Naive thymus-derived CD4-positive, alpha-beta T cell (primary cell): Measurements from ENCODE around the gene UBE2D2. TPM values are rescaled to one million over a fixed set of nuclear protein-coding genes. Genes with fewer than 3 reads are reported as not detected.
"Not testable (repeated sequence)": the region's sequence is repeated elsewhere in the genome, so short reads cannot be mapped to it uniquely, and the experiment has no call there.

Source experiments
- ATAC-seq: fragments of 150-1000 bp; cut with Tn5 transposase; 2 replicates; pipeline ENCODE4 v1.10.0; 2021; ENCODE audit warnings: mild to moderate bottlenecking, moderate library complexity
- CTCF ChIA-PET: fragments of 350-600 bp; sonication (Branson Sonifier 250); formaldehyde crosslinking; loops from one replicate; lab custom pipeline; 2021; ENCODE audit warnings: antibody characterized with exemption; lab: Charles Lee
- POLR2A ChIA-PET: fragments of 350-600 bp; sonication (Branson Sonifier 250); formaldehyde crosslinking; loops from one replicate; lab custom pipeline; 2021; ENCODE audit warnings: antibody characterized with exemption, inconsistent platforms; lab: Charles Lee
- DNase-seq, 9 donors: peaks; one replicate each; pipeline versions ENCODE4 v3.0.0 to v3.0.0-alpha.2; 2020 to 2022; ENCODE audit warnings: mixed read lengths in 1 of 9
- H3K27ac ChIP-seq: one replicate; pipeline ENCODE4 v1.7.0; 2013; ENCODE audit warnings: mild to moderate bottlenecking, low read depth, low read length, moderate library complexity
- H3K27me3 ChIP-seq, 2 donors: one replicate each; pipeline ENCODE4 v1.7.0; 2013; ENCODE audit warnings: low read length in 2 of 2, mild to moderate bottlenecking in 2 of 2, moderate library complexity in 2 of 2; ENCODE audit not compliant: control insufficient read depth in 2 of 2, insufficient read depth in 2 of 2
- H3K36me3 ChIP-seq, 3 experiments: 1 replicate in 2 of 3; 2 replicates in 1 of 3; pipeline ENCODE4 v1.7.0; 2013; ENCODE audit warnings: low read length in 3 of 3, mild to moderate bottlenecking in 3 of 3, moderate library complexity in 1 of 3; ENCODE audit not compliant: insufficient read depth in 3 of 3, control insufficient read depth in 2 of 3
- H3K4me1 ChIP-seq, 2 donors: one replicate each; pipeline ENCODE4 v1.7.0; 2013; ENCODE audit warnings: low read length in 2 of 2, mild to moderate bottlenecking in 2 of 2, moderate library complexity in 1 of 2; ENCODE audit not compliant: control insufficient read depth in 2 of 2, insufficient read depth in 2 of 2
- H3K4me3 ChIP-seq: 2 replicates; pipeline ENCODE4 v1.7.0; 2013; ENCODE audit warnings: mild to moderate bottlenecking, low read length
- H3K9me3 ChIP-seq, 3 experiments: 1 replicate in 2 of 3; 2 replicates in 1 of 3; pipeline ENCODE4 v1.7.0; 2013; ENCODE audit warnings: low read length in 3 of 3; ENCODE audit not compliant: control insufficient read depth in 2 of 3
- H3K27ac Mint-ChIP-seq, 9 donors: one replicate each; pipeline ENCODE4 v1.8.0; 2020 to 2022; ENCODE audit warnings: mixed read lengths in 9 of 9, mild to moderate bottlenecking in 8 of 9, moderate library complexity in 5 of 9, inconsistent platforms in 2 of 9
- H3K27me3 Mint-ChIP-seq, 5 donors: one replicate each; pipeline ENCODE4 v1.8.0; 2021 to 2022; ENCODE audit warnings: mixed read lengths in 5 of 5, mild to moderate bottlenecking in 1 of 5
- H3K36me3 Mint-ChIP-seq, 5 donors: one replicate each; pipeline ENCODE4 v1.8.0; 2020 to 2022; ENCODE audit warnings: mixed read lengths in 5 of 5, mild to moderate bottlenecking in 3 of 5, inconsistent platforms in 1 of 5
- H3K4me1 Mint-ChIP-seq, 7 donors: one replicate each; pipeline ENCODE4 v1.8.0; 2020 to 2022; ENCODE audit warnings: mixed read lengths in 7 of 7, mild to moderate bottlenecking in 3 of 7, inconsistent platforms in 1 of 7
- H3K4me3 Mint-ChIP-seq, 10 donors: one replicate each; pipeline ENCODE4 v1.8.0; 2020 to 2022; ENCODE audit warnings: mild to moderate bottlenecking in 10 of 10, mixed read lengths in 10 of 10, moderate library complexity in 6 of 10, inconsistent platforms in 2 of 10
- H3K9me3 Mint-ChIP-seq, 11 donors: one replicate each; pipeline ENCODE4 v1.8.0; 2020 to 2022; ENCODE audit warnings: mixed read lengths in 11 of 11, mild to moderate bottlenecking in 4 of 11, inconsistent platforms in 1 of 11, moderate library complexity in 1 of 11
- intact Hi-C, 2 donors: fragments of 100-400 bp; cut with micrococcal nuclease; formaldehyde crosslinking; loops; one replicate each; pipeline ENCODE4 v1.15.1; 2023
- polyA plus RNA-seq, 2 donors: library from polyadenylated mRNA; unstranded; fragments of 300-500 nt; fragmentation: Illumina TruSeq; gene quantifications; one replicate each; pipeline ENCODE4 v1.2.3, GENCODE V29; 2021
- total RNA-seq, 6 experiments: library from RNA in 5 of 6; stranded (reverse) in 5 of 6; gene quantifications; 1 replicate in 5 of 6; 2 replicates in 1 of 6; pipeline ENCODE4 v1.2.3 and lab custom pipeline; 2021 to 2026

Gene UBE2D2
- total and polyA plus RNA-seq, 7 experiments from 2014 or later, result 145 to 343 (median 210) TPM

- H3K27me3 Mint-ChIP-seq, H3K9me3 ChIP-seq, H3K4me1 ChIP-seq, intact Hi-C loops, DNase-seq, H3K27ac ChIP-seq, H3K27me3 ChIP-seq, H3K27ac Mint-ChIP-seq, H3K36me3 Mint-ChIP-seq, CTCF ChIA-PET, H3K4me3 ChIP-seq, ATAC-seq, H3K4me3 Mint-ChIP-seq, H3K36me3 ChIP-seq, H3K4me1 Mint-ChIP-seq, POLR2A ChIA-PET: not testable (repeated sequence)
- H3K9me3 Mint-ChIP-seq, result peaks cover 0 to 12% (median 2%) of the 10 kb centered on the region in 11 donors
Measured at GRCh38 chr5:139526309-139527089, 34.6 kb upstream of the UBE2D2 start.

- H3K9me3 ChIP-seq, DNase-seq, H3K4me1 ChIP-seq, H3K27ac Mint-ChIP-seq, intact Hi-C loops, H3K27me3 Mint-ChIP-seq, ATAC-seq, H3K36me3 Mint-ChIP-seq, H3K27me3 ChIP-seq, H3K4me3 Mint-ChIP-seq, H3K36me3 ChIP-seq, H3K4me3 ChIP-seq, H3K27ac ChIP-seq, POLR2A ChIA-PET, CTCF ChIA-PET, H3K4me1 Mint-ChIP-seq: not testable (repeated sequence)
- peaks cover 0 to 12% (median 2%) of the 10 kb centered on the region in 11 donors for H3K9me3 Mint-ChIP-seq
Measured at GRCh38 chr5:139527090-139527470, 34.1 kb upstream of the UBE2D2 start.

GRCh38 chr5:139527896-139528467, 33.2 kb upstream of the UBE2D2 start:
- H3K27me3 ChIP-seq, H3K27ac ChIP-seq, H3K4me1 ChIP-seq, H3K36me3 ChIP-seq, H3K4me1 Mint-ChIP-seq, POLR2A ChIA-PET, CTCF ChIA-PET, ATAC-seq, H3K9me3 ChIP-seq, intact Hi-C loops, H3K4me3 Mint-ChIP-seq, H3K27ac Mint-ChIP-seq, H3K36me3 Mint-ChIP-seq, H3K4me3 ChIP-seq, DNase-seq, H3K27me3 Mint-ChIP-seq: not testable (repeated sequence)
- peaks cover 0 to 12% (median 2%) of the 10 kb centered on the region in 11 donors for H3K9me3 Mint-ChIP-seq

GRCh38 chr5:139528695-139529094, 32.4 kb upstream of the UBE2D2 start:
- H3K4me1 Mint-ChIP-seq, CTCF ChIA-PET, H3K4me3 Mint-ChIP-seq, H3K36me3 ChIP-seq, H3K27me3 ChIP-seq, H3K9me3 ChIP-seq, H3K4me3 ChIP-seq, H3K27ac Mint-ChIP-seq, intact Hi-C loops, DNase-seq, H3K27ac ChIP-seq, ATAC-seq, H3K4me1 ChIP-seq, H3K36me3 Mint-ChIP-seq, H3K27me3 Mint-ChIP-seq: not testable (repeated sequence)
- H3K9me3 Mint-ChIP-seq, result peaks cover 0 to 12% (median 2%) of the 10 kb centered on the region in 11 donors
- POLR2A ChIA-PET, result interaction anchor here (1.0 kb wide), 1 partner anchor 32 kb away, joined by 3 read pairs; the partner anchor contains the start of gene UBE2D2

- POLR2A ChIA-PET, ATAC-seq, H3K27me3 ChIP-seq, H3K27ac Mint-ChIP-seq, H3K27ac ChIP-seq, H3K9me3 ChIP-seq, H3K36me3 Mint-ChIP-seq, H3K4me3 Mint-ChIP-seq, intact Hi-C loops, H3K27me3 Mint-ChIP-seq, H3K4me1 Mint-ChIP-seq, H3K4me3 ChIP-seq, H3K4me1 ChIP-seq, CTCF ChIA-PET, DNase-seq, H3K36me3 ChIP-seq: not testable (repeated sequence)
- peaks cover 0 to 12% (median 2%) of the 10 kb centered on the region in 11 donors for H3K9me3 Mint-ChIP-seq
Measured at GRCh38 chr5:139530079-139530478, 31.1 kb upstream of the UBE2D2 start.

- Mint-ChIP-seq H3K27ac (no peak overlapping the region), H3K27me3 (no peaks in the 10 kb centered on the region), H3K36me3 (peaks cover 0 to 3% (median 0%) of the 10 kb centered on the region in 5 donors), H3K4me1 (no peaks in the 10 kb centered on the region), H3K4me3 (no peak overlapping the region), H3K9me3 (peaks cover 0 to 12% (median 2%) of the 10 kb centered on the region in 11 donors)
- H3K36me3 ChIP-seq, result no peaks in the 10 kb centered on the region
- no peaks in the 10 kb centered on the region for H3K27me3 ChIP-seq
- no peak overlapping the region for H3K27ac ChIP-seq
- POLR2A ChIA-PET, result no interaction called here
- no peak for ATAC-seq
- DNase-seq, result no peak
- no peak overlapping the region for H3K4me3 ChIP-seq
- CTCF ChIA-PET, result interaction anchor here (0.7 kb wide), 2 partner anchors 9 to 111 kb away, joined by 3 read pairs; no protein-coding TSS in a partner anchor
- intact Hi-C loops, result no loop called here
- no peaks in the 10 kb centered on the region for H3K9me3 ChIP-seq
- no peaks in the 10 kb centered on the region for H3K4me1 ChIP-seq
Measured at GRCh38 chr5:139531772-139532169, 29.4 kb upstream of the UBE2D2 start.
